ENCODE measurements around the gene ZNF451.

Gene ZNF451

DNA sequence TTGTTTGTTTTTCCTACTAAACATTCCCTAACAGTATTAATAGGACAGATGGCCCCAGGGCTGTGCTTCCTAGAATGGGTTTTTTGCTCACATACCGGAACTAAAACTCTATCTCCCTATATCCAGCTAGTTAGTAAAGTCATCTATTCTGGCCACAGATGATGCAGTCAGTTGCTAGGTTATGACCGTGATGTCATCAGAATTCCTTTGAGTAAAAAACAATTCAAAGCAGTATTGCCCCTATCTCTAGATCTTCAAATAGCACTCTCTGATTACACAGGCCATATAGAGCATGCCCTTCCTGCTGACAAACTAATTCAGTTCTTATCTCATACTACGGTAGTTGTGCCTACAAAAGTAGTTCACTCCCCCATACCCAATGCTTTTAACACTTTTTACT is 17.9 kb upstream of the ZNF451 start:
- ChIA-PET CTCF (no interaction called here), POLR2A (interaction anchor here (1.1 kb wide), 1 partner anchor 11 kb away, joined by 3 read pairs; no protein-coding TSS in a partner anchor)
- DNase-seq (ENCODE audit: extremely low spot score) = no peak
- TF ChIP-seq SUZ12 (IDR thresholded peaks at IDR 0.05) (no peak), FOXA1 (IDR thresholded peaks at IDR 0.05) (no peak), FOXM1 (IDR thresholded peaks at IDR 0.05; ENCODE audit: borderline replicate concordance) (no peak), ZNF384 (IDR thresholded peaks at IDR 0.05) (no peak), TARDBP (IDR thresholded peaks at IDR 0.05) (no peak), NFRKB (IDR thresholded peaks at IDR 0.05) (no peak), CTBP1 (IDR thresholded peaks at IDR 0.05; ENCODE audit: borderline replicate concordance) (no peak), HDGF (IDR thresholded peaks at IDR 0.05; ENCODE audit: borderline replicate concordance) (no peak), BHLHE40 (IDR thresholded peaks at IDR 0.05; ENCODE audit: borderline replicate concordance) (no peak), FOXK2 (IDR thresholded peaks at IDR 0.05) (no peak), SP1 (IDR thresholded peaks at IDR 0.05) (no peak)

DNA sequence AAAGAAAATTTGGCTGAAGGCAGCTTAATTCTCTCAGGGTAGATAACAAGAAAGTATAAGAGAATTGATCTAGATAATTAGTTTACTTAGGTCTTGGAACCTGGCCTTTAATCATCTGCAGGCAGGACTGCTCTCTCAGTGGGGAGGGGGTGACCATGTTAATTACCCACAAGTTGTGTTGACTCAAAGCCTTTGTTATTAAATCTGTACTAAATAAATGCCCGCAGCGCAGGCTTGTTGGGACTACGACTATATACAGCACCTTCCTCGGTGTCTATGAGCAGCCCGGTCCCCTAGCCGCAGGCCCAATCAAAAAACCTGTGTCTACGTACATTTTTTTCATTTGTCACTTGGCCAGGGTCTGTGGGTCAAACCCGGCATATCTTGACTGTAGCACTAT is 15.6 kb upstream of the ZNF451 start:
- POLR2A ChIA-PET = no interaction called here
- TF ChIP-seq FOXM1 (IDR thresholded peaks at IDR 0.05; ENCODE audit: borderline replicate concordance) (no peak), ELF4 (IDR thresholded peaks at IDR 0.05) (no peak), FOXK2 (IDR thresholded peaks at IDR 0.05) (no peak), SUZ12 (IDR thresholded peaks at IDR 0.05) (no peak), SP1 (IDR thresholded peaks at IDR 0.05) (no peak), LEF1 (IDR thresholded peaks at IDR 0.05; ENCODE audit: borderline replicate concordance) (no peak), TARDBP (IDR thresholded peaks at IDR 0.05) (no peak), L3MBTL2 (conservative IDR thresholded peaks at IDR 0.05) (no peak), ARNT (IDR thresholded peaks at IDR 0.05) (no peak), FOXA1 (IDR thresholded peaks at IDR 0.05) (no peak), NFRKB (IDR thresholded peaks at IDR 0.05) (no peak), BHLHE40 (IDR thresholded peaks at IDR 0.05; ENCODE audit: borderline replicate concordance) (no peak), CTBP1 (IDR thresholded peaks at IDR 0.05; ENCODE audit: borderline replicate concordance) (no peak), HDGF (IDR thresholded peaks at IDR 0.05; ENCODE audit: borderline replicate concordance) (no peak), ZNF384 (IDR thresholded peaks at IDR 0.05) (no peak)
- TF ChIP-seq, protein P1, sequence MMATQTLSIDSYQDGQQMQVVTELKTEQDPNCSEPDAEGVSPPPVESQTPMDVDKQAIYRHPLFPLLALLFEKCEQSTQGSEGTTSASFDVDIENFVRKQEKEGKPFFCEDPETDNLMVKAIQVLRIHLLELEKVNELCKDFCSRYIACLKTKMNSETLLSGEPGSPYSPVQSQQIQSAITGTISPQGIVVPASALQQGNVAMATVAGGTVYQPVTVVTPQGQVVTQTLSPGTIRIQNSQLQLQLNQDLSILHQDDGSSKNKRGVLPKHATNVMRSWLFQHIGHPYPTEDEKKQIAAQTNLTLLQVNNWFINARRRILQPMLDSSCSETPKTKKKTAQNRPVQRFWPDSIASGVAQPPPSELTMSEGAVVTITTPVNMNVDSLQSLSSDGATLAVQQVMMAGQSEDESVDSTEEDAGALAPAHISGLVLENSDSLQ (IDR thresholded peaks at IDR 0.05) = no peak
- DNase-seq (ENCODE audit: extremely low spot score) = no peak
- CTCF ChIA-PET = interaction anchor here (0.7 kb wide), 1 partner anchor 14 kb away, joined by 4 read pairs; no protein-coding TSS in a partner anchor

DNA sequence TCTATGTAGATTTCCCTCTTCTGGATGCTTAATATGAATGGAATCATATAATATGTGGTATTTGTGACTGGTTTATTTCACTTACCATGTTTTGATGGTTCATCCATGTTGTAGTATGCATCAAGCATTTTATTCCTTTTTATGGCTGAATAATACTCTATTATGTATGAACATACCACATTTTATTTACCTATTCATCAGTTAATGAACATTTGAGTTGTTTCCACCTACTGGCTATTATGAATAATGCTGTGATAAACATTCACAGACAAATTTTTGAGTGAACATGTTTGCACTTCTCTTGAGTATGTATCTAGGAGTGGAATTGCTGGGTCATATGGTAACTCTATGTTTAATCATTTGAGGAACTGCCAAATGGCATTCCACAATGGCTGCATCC is 14.9 kb upstream of the ZNF451 start:
- POLR2A ChIA-PET = no interaction called here
- no peak for DNase-seq (ENCODE audit: extremely low spot score)
- CTCF ChIA-PET = no interaction called here
- no peak for TF ChIP-seq NFRKB (IDR thresholded peaks at IDR 0.05)
- TF ChIP-seq ARNT (IDR thresholded peaks at IDR 0.05) = no peak
- TF ChIP-seq HDGF (IDR thresholded peaks at IDR 0.05; ENCODE audit: borderline replicate concordance) = no peak
- no peak for TF ChIP-seq FOXA1 (IDR thresholded peaks at IDR 0.05)
- no peak for TF ChIP-seq ELF4 (IDR thresholded peaks at IDR 0.05)
- no peak for TF ChIP-seq L3MBTL2 (conservative IDR thresholded peaks at IDR 0.05)
- TF ChIP-seq SUZ12 (IDR thresholded peaks at IDR 0.05) = no peak
- no peak for TF ChIP-seq FOXK2 (IDR thresholded peaks at IDR 0.05)
- no peak for TF ChIP-seq SP1 (IDR thresholded peaks at IDR 0.05)
- no peak for TF ChIP-seq CTBP1 (IDR thresholded peaks at IDR 0.05; ENCODE audit: borderline replicate concordance)
- TF ChIP-seq TARDBP (IDR thresholded peaks at IDR 0.05) = no peak
- TF ChIP-seq, protein P1 (IDR thresholded peaks at IDR 0.05) = no peak
- TF ChIP-seq FOXM1 (IDR thresholded peaks at IDR 0.05; ENCODE audit: borderline replicate concordance) = no peak
- TF ChIP-seq LEF1 (IDR thresholded peaks at IDR 0.05; ENCODE audit: borderline replicate concordance) = no peak
- TF ChIP-seq ZNF384 (IDR thresholded peaks at IDR 0.05) = no peak
- TF ChIP-seq BHLHE40 (IDR thresholded peaks at IDR 0.05; ENCODE audit: borderline replicate concordance) = no peak

- CTCF ChIA-PET = interaction anchor here (1.1 kb wide), 1 partner anchor 238 kb away, joined by 3 read pairs; no protein-coding TSS in a partner anchor
- POLR2A ChIA-PET = no interaction called here
- TF ChIP-seq FOXA1 (IDR thresholded peaks at IDR 0.05) = no peak
- TF ChIP-seq, protein P1 (IDR thresholded peaks at IDR 0.05) = no peak
- no peak for DNase-seq (ENCODE audit: extremely low spot score)
These were observed 11.3 kb upstream of the ZNF451 start for GRCh38 chr6:57078531-57079207.

- TF ChIP-seq, protein P1 (IDR thresholded peaks at IDR 0.05) = no peak
- no peak for TF ChIP-seq SP1 (IDR thresholded peaks at IDR 0.05)
- POLR2A ChIA-PET = no interaction called here
- DNase-seq (ENCODE audit: extremely low spot score) = no peak
- CTCF ChIA-PET = no interaction called here
These were observed 4.5 kb upstream of the ZNF451 start for GRCh38 chr6:57085471-57085870.

DNA sequence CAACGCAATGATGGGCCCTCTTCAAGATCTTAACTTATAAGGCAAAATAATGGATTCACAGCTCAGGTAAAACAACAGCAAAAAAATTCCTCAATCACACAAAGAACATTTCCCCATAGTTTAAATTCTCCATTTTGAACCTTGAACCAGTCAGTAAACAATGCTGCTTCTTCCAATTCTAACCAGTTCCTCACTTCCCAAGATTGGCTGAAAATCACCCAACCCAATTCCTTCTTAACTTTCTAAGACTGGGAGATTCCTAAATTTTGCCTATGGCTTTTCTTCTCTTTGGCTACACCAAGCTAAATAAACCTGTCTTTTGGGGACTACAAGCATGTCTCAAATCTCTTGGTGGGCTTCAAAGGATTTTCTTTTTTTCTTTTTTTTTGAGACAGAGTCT is 3.1 kb upstream of the ZNF451 start:
- DNase-seq (ENCODE audit: extremely low spot score) = no peak
- ChIA-PET CTCF (no interaction called here), POLR2A (no interaction called here)
- TF ChIP-seq TARDBP (IDR thresholded peaks at IDR 0.05) (no peak), FOXM1 (IDR thresholded peaks at IDR 0.05; ENCODE audit: borderline replicate concordance) (no peak), ZNF384 (IDR thresholded peaks at IDR 0.05) (no peak), L3MBTL2 (conservative IDR thresholded peaks at IDR 0.05) (no peak), BHLHE40 (IDR thresholded peaks at IDR 0.05; ENCODE audit: borderline replicate concordance) (no peak), SP1 (IDR thresholded peaks at IDR 0.05) (no peak), SUZ12 (IDR thresholded peaks at IDR 0.05) (no peak), LEF1 (IDR thresholded peaks at IDR 0.05; ENCODE audit: borderline replicate concordance) (no peak)
